WTC11 (cell line): Measurements from ENCODE around the gene KRTAP10-4. TPM values are rescaled to one million over a fixed set of nuclear protein-coding genes. Genes with fewer than 3 reads are reported as not detected.

ENCODE experiments used
- ATAC-seq: fragments of 200-7000 bp; cut with Tn5 transposase; 2 replicates; pipeline ENCODE4 v1.10.0; 2021; ENCODE audit warnings: mild to moderate bottlenecking, moderate library complexity
- CTCF ChIA-PET: fragments of 300-600 bp; sonication (Branson Sonifier 250); formaldehyde crosslinking; loops from one replicate; lab custom pipeline; 2021; ENCODE audit warnings: antibody characterized with exemption; lab: Charles Lee
- POLR2A ChIA-PET: fragments of 350-600 bp; sonication (Branson Sonifier 250); formaldehyde crosslinking; loops from one replicate; lab custom pipeline; 2021; ENCODE audit warnings: antibody characterized with exemption; lab: Charles Lee
- DNase-seq: peaks from one replicate; pipeline ENCODE4 v3.0.0; 2021; ENCODE audit warnings: low spot score
- H3K27ac Mint-ChIP-seq: 2 replicates; pipeline ENCODE4 v1.8.0; 2021; ENCODE audit warnings: mixed read lengths
- H3K27me3 Mint-ChIP-seq: 2 replicates; pipeline ENCODE4 v1.8.0; 2021; ENCODE audit warnings: low read depth, mild to moderate bottlenecking, moderate library complexity, mixed read lengths
- H3K36me3 Mint-ChIP-seq: 2 replicates; pipeline ENCODE4 v1.8.0; 2021; ENCODE audit warnings: mixed read lengths
- H3K4me1 Mint-ChIP-seq: 2 replicates; pipeline ENCODE4 v1.8.0; 2022; ENCODE audit warnings: mixed read lengths
- H3K4me3 Mint-ChIP-seq: 2 replicates; pipeline ENCODE4 v1.8.0; 2021; ENCODE audit warnings: mild to moderate bottlenecking, moderate library complexity, mixed read lengths
- H3K9me3 Mint-ChIP-seq: 2 replicates; pipeline ENCODE4 v1.8.0; 2021; ENCODE audit warnings: mixed read lengths
- ARID4B ChIP-seq: sonication (generic); formaldehyde crosslinking; IDR thresholded peaks from 2 replicates; pipeline ENCODE4 v1.8.0; 2023; ENCODE audit warnings: missing genetic modification reagents, mild to moderate bottlenecking, borderline replicate concordance
- ATF2 ChIP-seq: sonication (generic); formaldehyde crosslinking; IDR thresholded peaks from 2 replicates; pipeline ENCODE4 v1.8.1; 2022; ENCODE audit warnings: low read depth, missing genetic modification reagents, borderline replicate concordance
- ATF6 ChIP-seq: sonication (generic); formaldehyde crosslinking; IDR thresholded peaks from 2 replicates; pipeline ENCODE4 v1.8.1; 2023; ENCODE audit warnings: mild to moderate bottlenecking, missing genetic modification reagents
- CREM ChIP-seq: sonication (generic); formaldehyde crosslinking; IDR thresholded peaks from 2 replicates; pipeline ENCODE4 v1.8.1; 2022; ENCODE audit warnings: mild to moderate bottlenecking, missing genetic modification reagents, moderate library complexity
- ESRRA ChIP-seq: sonication (generic); formaldehyde crosslinking; IDR thresholded peaks from 2 replicates; pipeline ENCODE4 v1.8.1; 2022; ENCODE audit warnings: mild to moderate bottlenecking, missing genetic modification reagents, borderline replicate concordance
- FOXP4 ChIP-seq: sonication (generic); formaldehyde crosslinking; IDR thresholded peaks from 2 replicates; pipeline ENCODE4 v1.8.0; 2022; ENCODE audit warnings: mild to moderate bottlenecking, missing genetic modification reagents
- GABPB1 ChIP-seq: sonication (generic); formaldehyde crosslinking; IDR thresholded peaks from 2 replicates; pipeline ENCODE4 v1.8.1; 2023; ENCODE audit warnings: mild to moderate bottlenecking, missing genetic modification reagents
- IRF1 ChIP-seq: sonication (generic); formaldehyde crosslinking; IDR thresholded peaks from 2 replicates; pipeline ENCODE4 v1.8.0; 2023; ENCODE audit warnings: missing genetic modification reagents
- JAZF1 ChIP-seq: fragments of 250-450 bp; sonication (Bioruptor Pico); IDR thresholded peaks from 2 replicates; pipeline ENCODE4 v1.9.0; 2021; ENCODE audit warnings: moderate library complexity, mild to moderate bottlenecking, inconsistent platforms
- MYBL2 ChIP-seq: sonication (generic); formaldehyde crosslinking; IDR thresholded peaks from 2 replicates; pipeline ENCODE4 v1.8.1; 2023; ENCODE audit warnings: mild to moderate bottlenecking, moderate library complexity, missing genetic modification reagents
- NFE2L1 ChIP-seq: sonication (generic); formaldehyde crosslinking; IDR thresholded peaks from 2 replicates; pipeline ENCODE4 v1.8.1; 2023; ENCODE audit warnings: missing genetic modification reagents
- NR1H2 ChIP-seq: sonication (generic); formaldehyde crosslinking; IDR thresholded peaks from 2 replicates; pipeline ENCODE4 v1.9.0; 2021; ENCODE audit warnings: mild to moderate bottlenecking, moderate library complexity, missing genetic modification reagents
- OVOL2 ChIP-seq: fragments of 250-450 bp; sonication (Bioruptor Pico); IDR thresholded peaks from 2 replicates; pipeline ENCODE4 v1.9.0; 2021; ENCODE audit warnings: mild to moderate bottlenecking, borderline replicate concordance
- RELA ChIP-seq: sonication (generic); formaldehyde crosslinking; IDR thresholded peaks from 2 replicates; pipeline ENCODE4 v1.8.1; 2022; ENCODE audit warnings: missing genetic modification reagents, mild to moderate bottlenecking, borderline replicate concordance
- SOX15 ChIP-seq: fragments of 250-450 bp; sonication (Bioruptor Pico); IDR thresholded peaks from 2 replicates; pipeline ENCODE4 v1.9.0; 2021; ENCODE audit warnings: mild to moderate bottlenecking
- TP53 ChIP-seq: sonication (generic); formaldehyde crosslinking; IDR thresholded peaks from 2 replicates; pipeline ENCODE4 v1.8.1; 2023; ENCODE audit warnings: mild to moderate bottlenecking, missing genetic modification reagents
- USF2 ChIP-seq: sonication (generic); formaldehyde crosslinking; IDR thresholded peaks from 2 replicates; pipeline ENCODE4 v1.8.1; 2023; ENCODE audit warnings: mild to moderate bottlenecking, missing genetic modification reagents, moderate library complexity
- ZNF219 ChIP-seq: sonication (generic); formaldehyde crosslinking; IDR thresholded peaks from 2 replicates; pipeline ENCODE4 v1.8.0; 2023; ENCODE audit warnings: missing genetic modification reagents, mild to moderate bottlenecking, borderline replicate concordance
- ZNF396 ChIP-seq: fragments of 250-450 bp; sonication (Bioruptor Pico); IDR thresholded peaks from 2 replicates; pipeline ENCODE4 v1.8.0; 2021; ENCODE audit warnings: mild to moderate bottlenecking, moderate library complexity, borderline replicate concordance
- ZNF416 ChIP-seq: fragments of 250-450 bp; sonication (Bioruptor Pico); IDR thresholded peaks from 2 replicates; pipeline ENCODE4 v1.9.0; 2021; ENCODE audit warnings: mild to moderate bottlenecking, inconsistent platforms
- ZNF512 ChIP-seq: sonication (generic); formaldehyde crosslinking; IDR thresholded peaks from 2 replicates; pipeline ENCODE4 v1.8.1; 2022; ENCODE audit warnings: missing genetic modification reagents, borderline replicate concordance
- ZSCAN18 ChIP-seq: fragments of 250-450 bp; sonication (Bioruptor Pico); IDR thresholded peaks from 2 replicates; pipeline ENCODE4 v2.1.2; 2022; ENCODE audit warnings: mild to moderate bottlenecking, moderate library complexity
- total RNA-seq: library from RNA; stranded (reverse); gene quantifications from 3 replicates; pipeline ENCODE4 v1.2.3, GENCODE V29; 2021

Gene KRTAP10-4
- total RNA-seq, 1 experiment from 2014 or later: not detected

GRCh38 chr21:44582055-44582454 is 8.5 kb downstream of the KRTAP10-4 start (continued):
- TF ChIP-seq FOXP4 (CRISPR knock-in tag) (no peak), OVOL2 (CRISPR knock-in tag) (no peak), RELA (CRISPR knock-in tag) (no peak), NFE2L1 (CRISPR knock-in tag) (no peak), ZNF219 (CRISPR knock-in tag) (no peak), ZSCAN18 (no peak), ARID4B (no peak), ZNF396 (no peak), SOX15 (CRISPR knock-in tag) (no peak), CREM (CRISPR knock-in tag) (no peak), TP53 (CRISPR knock-in tag) (no peak), IRF1 (CRISPR knock-in tag) (no peak), ATF2 (CRISPR knock-in tag) (no peak), ZNF416 (CRISPR knock-in tag) (no peak)

GRCh38 chr21:44583089-44583799 is 9.7 kb downstream of the KRTAP10-4 start:
- H3K27me3 Mint-ChIP-seq: peaks cover 3% of the 10 kb centered on the region; the same call in 1 of the 2 replicates
- no peak for DNase-seq
- H3K36me3 Mint-ChIP-seq: peaks cover 6% of the 10 kb centered on the region; the same call in 1 of the 2 replicates
- no peak overlapping the region for H3K4me3 Mint-ChIP-seq
- H3K27ac Mint-ChIP-seq: no peak overlapping the region
- CTCF ChIA-PET: no interaction called here
- H3K4me1 Mint-ChIP-seq: peaks cover 6% of the 10 kb centered on the region; the same call in 1 of the 2 replicates
- ATAC-seq: no peak
- H3K9me3 Mint-ChIP-seq: peaks cover 35% of the 10 kb centered on the region
- POLR2A ChIA-PET: no interaction called here
- TF ChIP-seq NR1H2 (CRISPR knock-in tag): no peak
- no peak for TF ChIP-seq GABPB1
- TF ChIP-seq RELA (CRISPR knock-in tag): no peak
- no peak for TF ChIP-seq MYBL2 (CRISPR knock-in tag)
- TF ChIP-seq ZNF512 (CRISPR knock-in tag): no peak
- no peak for TF ChIP-seq ATF6
- TF ChIP-seq USF2 (CRISPR knock-in tag): no peak
- no peak for TF ChIP-seq ESRRA (CRISPR knock-in tag)
- no peak for TF ChIP-seq JAZF1 (CRISPR knock-in tag)
